HepG2 (cell line): ENCODE results near the gene FGFR4. TPM values are rescaled to one million over a fixed set of nuclear protein-coding genes. Genes with fewer than 3 reads are reported as not detected.

Source experiments
- MTF1 ChIP-seq: sonication (generic); formaldehyde crosslinking; IDR thresholded peaks from 2 replicates; pipeline ENCODE4 v1.5.0; 2020; ENCODE audit warnings: missing genetic modification reagents
- ZMYM3 ChIP-seq: sonication (generic); formaldehyde crosslinking; IDR thresholded peaks from 2 replicates; pipeline ENCODE4 v1.5.1; 2020; ENCODE audit warnings: mild to moderate bottlenecking, missing genetic modification reagents
- ZNF333 ChIP-seq: sonication (generic); formaldehyde crosslinking; IDR thresholded peaks from 2 replicates; pipeline ENCODE4 v1.4.0; 2020; ENCODE audit warnings: mild to moderate bottlenecking, missing genetic modification reagents, borderline replicate concordance
- ZNF879 ChIP-seq: sonication (generic); formaldehyde crosslinking; IDR thresholded peaks from 2 replicates; pipeline ENCODE4 v1.8.1; 2023; ENCODE audit warnings: missing genetic modification reagents
- polyA plus RNA-seq, 8 experiments: library from polyadenylated mRNA; depleted of rRNA in 3 of 8; stranded (reverse) in 7 of 8; unstranded in 1 of 8; fragments of >200 nt; fragmentation: Illumina TruSeq in 4 of 8; extraction: Trizol in 4 of 8; gene quantifications; 2 replicates each; pipeline versions ENCODE4 v1.2.1 to v1.2.3, GENCODE V29; 2011 to 2016; ENCODE audit warnings: low read depth in 4 of 8, missing spikeins in 1 of 8, mixed read lengths in 1 of 8; ENCODE audit not compliant: insufficient read depth in 1 of 8
- total RNA-seq, 5 experiments: library from RNA; depleted of rRNA; stranded (reverse); fragments of >200 nt; fragmentation: Illumina TruSeq; extraction: Trizol; gene quantifications; 2 replicates each; pipeline ENCODE4 v1.2.3, GENCODE V29; 2016; ENCODE audit warnings: low read depth in 1 of 5
- TF ChIP-seq, protein P1 (sequence below), 2 experiments: IDR thresholded peaks; 2 replicates each; pipeline ENCODE4 v1.6.1; 2011 to 2012; ENCODE audit warnings: low read length in 2 of 2, borderline replicate concordance in 1 of 2, low read depth in 1 of 2, mild to moderate bottlenecking in 1 of 2, moderate library complexity in 1 of 2
- TF ChIP-seq, protein P2 (sequence below): conservative IDR thresholded peaks from 2 replicates; pipeline ENCODE4 v1.6.1; 2018; ENCODE audit warnings: missing genetic modification reagents
- TF ChIP-seq, protein P3 (sequence below): sonication (generic); formaldehyde crosslinking; IDR thresholded peaks from 2 replicates; pipeline ENCODE4 v1.9.0; 2021; ENCODE audit warnings: mild to moderate bottlenecking, missing genetic modification reagents
- TF ChIP-seq, protein P4 (sequence below): sonication (generic); formaldehyde crosslinking; IDR thresholded peaks from 2 replicates; pipeline ENCODE4 v1.4.0; 2020; ENCODE audit warnings: mild to moderate bottlenecking, missing genetic modification reagents, borderline replicate concordance
- TF ChIP-seq, protein P5 (sequence below): IDR thresholded peaks from 2 replicates; pipeline ENCODE4 v1.6.1; 2016; ENCODE audit warnings: low read depth, control low read depth

Gene FGFR4
- total and polyA plus RNA-seq, 2 of the 13 experiments (the other 11 are each of a cell fraction or from before 2014, with no cell fraction given) = 129 to 219 TPM

DNA sequence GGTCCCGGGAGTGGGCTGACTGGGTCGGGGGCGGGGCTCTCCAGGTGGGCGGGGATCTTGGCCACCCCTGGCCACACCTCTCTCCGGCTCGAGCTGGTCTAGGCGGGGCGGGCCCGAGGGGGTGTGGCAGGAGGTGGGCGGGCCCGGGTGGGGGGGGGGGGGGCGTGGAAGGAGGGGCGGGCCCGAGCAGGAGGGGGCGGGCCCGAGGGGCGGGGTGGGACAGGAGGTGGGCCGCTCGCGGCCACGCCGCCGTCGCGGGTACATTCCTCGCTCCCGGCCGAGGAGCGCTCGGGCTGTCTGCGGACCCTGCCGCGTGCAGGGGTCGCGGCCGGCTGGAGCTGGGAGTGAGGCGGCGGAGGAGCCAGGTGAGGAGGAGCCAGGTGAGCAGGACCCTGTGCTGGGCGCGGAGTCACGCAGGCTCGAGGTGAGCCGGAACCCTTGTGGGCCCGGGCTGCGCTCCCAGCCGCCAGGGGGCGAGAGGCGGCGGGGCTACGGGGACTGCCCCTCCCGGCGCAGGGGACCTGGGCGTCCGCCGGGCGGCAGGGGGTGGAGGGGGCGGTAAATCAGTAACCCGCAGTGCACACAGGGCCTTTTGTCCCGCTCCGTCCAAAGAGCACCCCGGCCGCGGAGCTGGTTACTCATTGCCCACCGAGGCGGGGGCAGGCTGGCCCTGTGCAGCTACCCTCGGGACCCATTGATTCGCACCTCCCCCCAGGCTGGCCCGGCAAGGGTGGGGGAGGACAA is at the start of gene FGFR4 (continued):
- TF ChIP-seq, protein P1, sequence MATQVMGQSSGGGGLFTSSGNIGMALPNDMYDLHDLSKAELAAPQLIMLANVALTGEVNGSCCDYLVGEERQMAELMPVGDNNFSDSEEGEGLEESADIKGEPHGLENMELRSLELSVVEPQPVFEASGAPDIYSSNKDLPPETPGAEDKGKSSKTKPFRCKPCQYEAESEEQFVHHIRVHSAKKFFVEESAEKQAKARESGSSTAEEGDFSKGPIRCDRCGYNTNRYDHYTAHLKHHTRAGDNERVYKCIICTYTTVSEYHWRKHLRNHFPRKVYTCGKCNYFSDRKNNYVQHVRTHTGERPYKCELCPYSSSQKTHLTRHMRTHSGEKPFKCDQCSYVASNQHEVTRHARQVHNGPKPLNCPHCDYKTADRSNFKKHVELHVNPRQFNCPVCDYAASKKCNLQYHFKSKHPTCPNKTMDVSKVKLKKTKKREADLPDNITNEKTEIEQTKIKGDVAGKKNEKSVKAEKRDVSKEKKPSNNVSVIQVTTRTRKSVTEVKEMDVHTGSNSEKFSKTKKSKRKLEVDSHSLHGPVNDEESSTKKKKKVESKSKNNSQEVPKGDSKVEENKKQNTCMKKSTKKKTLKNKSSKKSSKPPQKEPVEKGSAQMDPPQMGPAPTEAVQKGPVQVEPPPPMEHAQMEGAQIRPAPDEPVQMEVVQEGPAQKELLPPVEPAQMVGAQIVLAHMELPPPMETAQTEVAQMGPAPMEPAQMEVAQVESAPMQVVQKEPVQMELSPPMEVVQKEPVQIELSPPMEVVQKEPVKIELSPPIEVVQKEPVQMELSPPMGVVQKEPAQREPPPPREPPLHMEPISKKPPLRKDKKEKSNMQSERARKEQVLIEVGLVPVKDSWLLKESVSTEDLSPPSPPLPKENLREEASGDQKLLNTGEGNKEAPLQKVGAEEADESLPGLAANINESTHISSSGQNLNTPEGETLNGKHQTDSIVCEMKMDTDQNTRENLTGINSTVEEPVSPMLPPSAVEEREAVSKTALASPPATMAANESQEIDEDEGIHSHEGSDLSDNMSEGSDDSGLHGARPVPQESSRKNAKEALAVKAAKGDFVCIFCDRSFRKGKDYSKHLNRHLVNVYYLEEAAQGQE (IDR thresholded peaks at IDR 0.05; ENCODE audit: borderline replicate concordance in 1 of 2, low read depth in 1 of 2, low read length in 2 of 2) = peak in 1 of 2 experiments; percentile 67; a peak in 1 of 4 replicates
- TF ChIP-seq ZNF333 (CRISPR knock-in tag) = peak; percentile 94; the same call in 1 of the 2 replicates
- TF ChIP-seq, protein P2, sequence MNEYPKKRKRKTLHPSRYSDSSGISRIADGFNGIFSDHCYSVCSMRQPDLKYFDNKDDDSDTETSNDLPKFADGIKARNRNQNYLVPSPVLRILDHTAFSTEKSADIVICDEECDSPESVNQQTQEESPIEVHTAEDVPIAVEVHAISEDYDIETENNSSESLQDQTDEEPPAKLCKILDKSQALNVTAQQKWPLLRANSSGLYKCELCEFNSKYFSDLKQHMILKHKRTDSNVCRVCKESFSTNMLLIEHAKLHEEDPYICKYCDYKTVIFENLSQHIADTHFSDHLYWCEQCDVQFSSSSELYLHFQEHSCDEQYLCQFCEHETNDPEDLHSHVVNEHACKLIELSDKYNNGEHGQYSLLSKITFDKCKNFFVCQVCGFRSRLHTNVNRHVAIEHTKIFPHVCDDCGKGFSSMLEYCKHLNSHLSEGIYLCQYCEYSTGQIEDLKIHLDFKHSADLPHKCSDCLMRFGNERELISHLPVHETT (CRISPR knock-in tag) = peak; percentile 69; the same call in 1 of the 2 replicates
- TF ChIP-seq, protein P3, sequence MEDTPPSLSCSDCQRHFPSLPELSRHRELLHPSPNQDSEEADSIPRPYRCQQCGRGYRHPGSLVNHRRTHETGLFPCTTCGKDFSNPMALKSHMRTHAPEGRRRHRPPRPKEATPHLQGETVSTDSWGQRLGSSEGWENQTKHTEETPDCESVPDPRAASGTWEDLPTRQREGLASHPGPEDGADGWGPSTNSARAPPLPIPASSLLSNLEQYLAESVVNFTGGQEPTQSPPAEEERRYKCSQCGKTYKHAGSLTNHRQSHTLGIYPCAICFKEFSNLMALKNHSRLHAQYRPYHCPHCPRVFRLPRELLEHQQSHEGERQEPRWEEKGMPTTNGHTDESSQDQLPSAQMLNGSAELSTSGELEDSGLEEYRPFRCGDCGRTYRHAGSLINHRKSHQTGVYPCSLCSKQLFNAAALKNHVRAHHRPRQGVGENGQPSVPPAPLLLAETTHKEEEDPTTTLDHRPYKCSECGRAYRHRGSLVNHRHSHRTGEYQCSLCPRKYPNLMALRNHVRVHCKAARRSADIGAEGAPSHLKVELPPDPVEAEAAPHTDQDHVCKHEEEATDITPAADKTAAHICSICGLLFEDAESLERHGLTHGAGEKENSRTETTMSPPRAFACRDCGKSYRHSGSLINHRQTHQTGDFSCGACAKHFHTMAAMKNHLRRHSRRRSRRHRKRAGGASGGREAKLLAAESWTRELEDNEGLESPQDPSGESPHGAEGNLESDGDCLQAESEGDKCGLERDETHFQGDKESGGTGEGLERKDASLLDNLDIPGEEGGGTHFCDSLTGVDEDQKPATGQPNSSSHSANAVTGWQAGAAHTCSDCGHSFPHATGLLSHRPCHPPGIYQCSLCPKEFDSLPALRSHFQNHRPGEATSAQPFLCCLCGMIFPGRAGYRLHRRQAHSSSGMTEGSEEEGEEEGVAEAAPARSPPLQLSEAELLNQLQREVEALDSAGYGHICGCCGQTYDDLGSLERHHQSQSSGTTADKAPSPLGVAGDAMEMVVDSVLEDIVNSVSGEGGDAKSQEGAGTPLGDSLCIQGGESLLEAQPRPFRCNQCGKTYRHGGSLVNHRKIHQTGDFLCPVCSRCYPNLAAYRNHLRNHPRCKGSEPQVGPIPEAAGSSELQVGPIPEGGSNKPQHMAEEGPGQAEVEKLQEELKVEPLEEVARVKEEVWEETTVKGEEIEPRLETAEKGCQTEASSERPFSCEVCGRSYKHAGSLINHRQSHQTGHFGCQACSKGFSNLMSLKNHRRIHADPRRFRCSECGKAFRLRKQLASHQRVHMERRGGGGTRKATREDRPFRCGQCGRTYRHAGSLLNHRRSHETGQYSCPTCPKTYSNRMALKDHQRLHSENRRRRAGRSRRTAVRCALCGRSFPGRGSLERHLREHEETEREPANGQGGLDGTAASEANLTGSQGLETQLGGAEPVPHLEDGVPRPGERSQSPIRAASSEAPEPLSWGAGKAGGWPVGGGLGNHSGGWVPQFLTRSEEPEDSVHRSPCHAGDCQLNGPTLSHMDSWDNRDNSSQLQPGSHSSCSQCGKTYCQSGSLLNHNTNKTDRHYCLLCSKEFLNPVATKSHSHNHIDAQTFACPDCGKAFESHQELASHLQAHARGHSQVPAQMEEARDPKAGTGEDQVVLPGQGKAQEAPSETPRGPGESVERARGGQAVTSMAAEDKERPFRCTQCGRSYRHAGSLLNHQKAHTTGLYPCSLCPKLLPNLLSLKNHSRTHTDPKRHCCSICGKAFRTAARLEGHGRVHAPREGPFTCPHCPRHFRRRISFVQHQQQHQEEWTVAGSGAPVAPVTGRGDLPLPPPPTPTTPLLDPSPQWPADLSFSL = no peak; the same call in 1 of the 2 replicates
- TF ChIP-seq MTF1 (CRISPR knock-in tag) = no peak
- TF ChIP-seq, protein P4, sequence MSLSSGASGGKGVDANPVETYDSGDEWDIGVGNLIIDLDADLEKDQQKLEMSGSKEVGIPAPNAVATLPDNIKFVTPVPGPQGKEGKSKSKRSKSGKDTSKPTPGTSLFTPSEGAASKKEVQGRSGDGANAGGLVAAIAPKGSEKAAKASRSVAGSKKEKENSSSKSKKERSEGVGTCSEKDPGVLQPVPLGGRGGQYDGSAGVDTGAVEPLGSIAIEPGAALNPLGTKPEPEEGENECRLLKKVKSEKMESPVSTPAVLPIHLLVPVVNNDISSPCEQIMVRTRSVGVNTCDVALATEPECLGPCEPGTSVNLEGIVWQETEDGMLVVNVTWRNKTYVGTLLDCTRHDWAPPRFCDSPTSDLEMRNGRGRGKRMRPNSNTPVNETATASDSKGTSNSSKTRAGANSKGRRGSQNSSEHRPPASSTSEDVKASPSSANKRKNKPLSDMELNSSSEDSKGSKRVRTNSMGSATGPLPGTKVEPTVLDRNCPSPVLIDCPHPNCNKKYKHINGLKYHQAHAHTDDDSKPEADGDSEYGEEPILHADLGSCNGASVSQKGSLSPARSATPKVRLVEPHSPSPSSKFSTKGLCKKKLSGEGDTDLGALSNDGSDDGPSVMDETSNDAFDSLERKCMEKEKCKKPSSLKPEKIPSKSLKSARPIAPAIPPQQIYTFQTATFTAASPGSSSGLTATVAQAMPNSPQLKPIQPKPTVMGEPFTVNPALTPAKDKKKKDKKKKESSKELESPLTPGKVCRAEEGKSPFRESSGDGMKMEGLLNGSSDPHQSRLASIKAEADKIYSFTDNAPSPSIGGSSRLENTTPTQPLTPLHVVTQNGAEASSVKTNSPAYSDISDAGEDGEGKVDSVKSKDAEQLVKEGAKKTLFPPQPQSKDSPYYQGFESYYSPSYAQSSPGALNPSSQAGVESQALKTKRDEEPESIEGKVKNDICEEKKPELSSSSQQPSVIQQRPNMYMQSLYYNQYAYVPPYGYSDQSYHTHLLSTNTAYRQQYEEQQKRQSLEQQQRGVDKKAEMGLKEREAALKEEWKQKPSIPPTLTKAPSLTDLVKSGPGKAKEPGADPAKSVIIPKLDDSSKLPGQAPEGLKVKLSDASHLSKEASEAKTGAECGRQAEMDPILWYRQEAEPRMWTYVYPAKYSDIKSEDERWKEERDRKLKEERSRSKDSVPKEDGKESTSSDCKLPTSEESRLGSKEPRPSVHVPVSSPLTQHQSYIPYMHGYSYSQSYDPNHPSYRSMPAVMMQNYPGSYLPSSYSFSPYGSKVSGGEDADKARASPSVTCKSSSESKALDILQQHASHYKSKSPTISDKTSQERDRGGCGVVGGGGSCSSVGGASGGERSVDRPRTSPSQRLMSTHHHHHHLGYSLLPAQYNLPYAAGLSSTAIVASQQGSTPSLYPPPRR = peak; percentile 90
- no peak; the same call in 1 of the 2 replicates for TF ChIP-seq ZNF879 (CRISPR knock-in tag)
- TF ChIP-seq, protein P5, sequence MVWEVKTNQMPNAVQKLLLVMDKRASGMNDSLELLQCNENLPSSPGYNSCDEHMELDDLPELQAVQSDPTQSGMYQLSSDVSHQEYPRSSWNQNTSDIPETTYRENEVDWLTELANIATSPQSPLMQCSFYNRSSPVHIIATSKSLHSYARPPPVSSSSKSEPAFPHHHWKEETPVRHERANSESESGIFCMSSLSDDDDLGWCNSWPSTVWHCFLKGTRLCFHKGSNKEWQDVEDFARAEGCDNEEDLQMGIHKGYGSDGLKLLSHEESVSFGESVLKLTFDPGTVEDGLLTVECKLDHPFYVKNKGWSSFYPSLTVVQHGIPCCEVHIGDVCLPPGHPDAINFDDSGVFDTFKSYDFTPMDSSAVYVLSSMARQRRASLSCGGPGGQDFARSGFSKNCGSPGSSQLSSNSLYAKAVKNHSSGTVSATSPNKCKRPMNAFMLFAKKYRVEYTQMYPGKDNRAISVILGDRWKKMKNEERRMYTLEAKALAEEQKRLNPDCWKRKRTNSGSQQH (CRISPR knock-in tag) = no peak
- peak; percentile 68; the same call in 1 of the 2 replicates for TF ChIP-seq ZMYM3 (CRISPR knock-in tag)
